GM19025 (cell line): ENCODE measurements around the gene MTR.

Experiments
- ATAC-seq: cut with Tn5 transposase; IDR thresholded peaks from one replicate; pipeline ENCODE4 v1.9.1; 2021; ENCODE audit warnings: mild to moderate bottlenecking, low read depth, moderate library complexity; ENCODE audit not compliant: unreplicated experiment

Gene MTR

DNA sequence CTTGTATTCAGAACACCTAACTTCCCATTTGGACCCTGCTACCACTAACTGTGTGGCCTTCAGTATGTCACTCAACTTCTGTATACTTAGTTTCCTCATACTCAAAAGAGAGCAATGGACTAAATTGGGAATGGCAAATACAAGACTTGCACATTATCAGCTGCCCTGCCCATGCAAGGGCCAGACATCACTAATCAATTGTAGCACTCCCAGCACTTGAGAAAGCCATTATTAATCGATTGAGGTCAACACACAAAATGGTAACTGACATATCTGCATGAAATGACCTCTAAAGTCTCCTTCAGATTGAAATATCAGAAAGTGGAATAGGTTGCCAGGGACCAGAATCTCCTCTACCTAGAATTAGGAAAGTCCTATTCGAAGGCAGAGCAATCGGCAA is 149.9 kb downstream of the MTR start:
- no peak for ATAC-seq

- no peak for ATAC-seq
Measured at GRCh38 chr1:236947794-236948193, 152.7 kb downstream of the MTR start.

- ATAC-seq: no peak
Measured at GRCh38 chr1:236948381-236948780, 153.3 kb downstream of the MTR start.

- ATAC-seq: no peak
Measured at GRCh38 chr1:236948996-236949395, 153.9 kb downstream of the MTR start.

DNA sequence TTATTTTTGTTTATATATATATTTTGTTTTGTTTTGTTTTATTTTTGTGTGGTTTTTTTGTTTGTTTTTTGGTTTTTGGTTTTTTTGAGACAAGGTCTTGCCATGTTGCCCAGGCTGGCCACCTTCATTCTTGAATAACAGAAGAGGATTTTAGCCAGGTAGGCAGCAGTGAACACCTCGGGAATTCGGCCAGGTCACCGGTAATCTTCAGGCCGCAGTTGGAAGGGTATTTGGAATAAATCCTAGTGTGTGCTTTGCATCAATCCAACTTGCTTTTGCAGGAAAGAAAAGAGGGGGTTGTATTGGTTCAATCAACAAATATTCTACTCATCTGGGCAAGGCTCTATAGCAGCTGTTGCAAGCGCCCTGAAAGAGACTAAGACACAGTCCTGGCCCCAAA is 155.3 kb downstream of the MTR start:
- ATAC-seq: no peak

DNA sequence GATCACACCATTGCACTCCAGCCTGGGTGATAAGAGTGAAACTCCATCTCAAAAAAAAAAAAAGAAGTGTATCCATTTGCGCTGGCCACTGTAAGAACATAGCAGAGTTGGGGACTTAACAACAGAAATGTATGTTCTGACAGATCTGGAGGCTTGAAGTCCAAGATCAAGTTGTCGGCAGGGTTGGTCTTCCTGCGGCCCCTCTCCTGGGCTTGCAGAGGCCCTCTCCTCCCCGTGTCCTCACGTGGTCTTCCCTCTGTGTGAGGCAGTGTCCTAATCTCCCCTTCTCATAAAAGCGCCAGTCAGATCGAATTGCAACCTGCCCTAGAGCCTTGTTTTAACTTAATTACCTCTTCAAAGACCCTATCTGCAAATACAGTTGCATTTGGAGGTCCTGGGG is 156.6 kb downstream of the MTR start:
- ATAC-seq: no peak

- no peak for ATAC-seq
Measured at GRCh38 chr1:236952246-236953003, 157.3 kb downstream of the MTR start.

DNA sequence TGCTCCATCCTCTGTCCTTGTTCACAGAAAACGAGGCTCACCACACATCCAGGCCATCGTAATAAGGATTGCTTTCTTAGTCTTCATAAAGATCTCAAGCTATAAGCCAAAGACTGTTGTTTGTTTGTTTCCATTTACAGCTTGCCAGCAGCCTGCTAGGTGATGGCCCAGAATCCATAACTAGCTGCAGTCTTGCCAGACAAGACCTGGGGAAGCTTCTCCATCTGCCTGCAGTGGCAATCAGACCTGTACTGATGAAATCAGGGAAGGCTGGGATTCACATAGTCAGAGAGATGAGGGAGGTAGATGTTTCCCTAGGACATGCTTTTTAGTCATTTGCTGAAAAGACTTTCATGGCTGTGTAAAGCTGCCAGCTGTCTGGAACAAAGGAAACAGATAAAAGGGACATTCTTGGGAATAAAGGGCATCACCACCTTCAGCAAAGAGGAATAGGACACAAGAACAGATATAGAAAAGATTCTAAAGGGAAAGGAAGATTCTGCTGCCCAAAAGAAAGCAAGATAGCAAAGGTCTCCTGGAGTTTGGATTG is 158.1 kb downstream of the MTR start:
- ATAC-seq: no peak
